HG03175 (cell line): Measurements from ENCODE around the gene ERBB4.

Experiments used
- ATAC-seq: cut with Tn5 transposase; IDR thresholded peaks from one replicate; pipeline ENCODE4 v1.9.1; 2021; ENCODE audit warnings: mild to moderate bottlenecking, moderate library complexity; ENCODE audit not compliant: unreplicated experiment

Gene ERBB4

GRCh38 chr2:212097001-212097400 is 441.6 kb downstream of the ERBB4 start:
- ATAC-seq, result no peak

GRCh38 chr2:212089873-212090272 is 448.7 kb downstream of the ERBB4 start:
- ATAC-seq, result no peak

GRCh38 chr2:212088353-212088752 is 450.2 kb downstream of the ERBB4 start:
- peak; percentile 51 for ATAC-seq

GRCh38 chr2:212083492-212083891 is 455.1 kb downstream of the ERBB4 start:
- no peak for ATAC-seq

GRCh38 chr2:212078103-212078502 is 460.5 kb downstream of the ERBB4 start:
- ATAC-seq, result peak; percentile 66

GRCh38 chr2:212076456-212076855 is 462.1 kb downstream of the ERBB4 start:
- ATAC-seq, result peak; percentile 41

GRCh38 chr2:212073360-212073759 is 465.2 kb downstream of the ERBB4 start:
- no peak for ATAC-seq

- no peak for ATAC-seq
Measured at GRCh38 chr2:212066546-212066945, 472.1 kb downstream of the ERBB4 start.

- ATAC-seq, result no peak
Measured at GRCh38 chr2:212064318-212064717, 474.3 kb downstream of the ERBB4 start.

- ATAC-seq, result peak; percentile 80
Measured at GRCh38 chr2:212052412-212053159, 486.0 kb downstream of the ERBB4 start.

- no peak for ATAC-seq
Measured at GRCh38 chr2:212050871-212051270, 487.7 kb downstream of the ERBB4 start.

GRCh38 chr2:212042562-212042961 is 496.0 kb downstream of the ERBB4 start:
- ATAC-seq, result no peak

GRCh38 chr2:212037062-212037461 is 501.5 kb downstream of the ERBB4 start:
- no peak for ATAC-seq

- ATAC-seq, result no peak
Measured at GRCh38 chr2:212034841-212035585, 503.6 kb downstream of the ERBB4 start.

GRCh38 chr2:212033888-212034287 is 504.7 kb downstream of the ERBB4 start:
- ATAC-seq, result no peak

GRCh38 chr2:212032536-212033219 is 505.9 kb downstream of the ERBB4 start:
- no peak for ATAC-seq

- no peak for ATAC-seq
Measured at GRCh38 chr2:212032032-212032431, 506.6 kb downstream of the ERBB4 start.

GRCh38 chr2:212030709-212031108 is 507.9 kb downstream of the ERBB4 start:
- ATAC-seq, result no peak

GRCh38 chr2:212028798-212029394 is 509.7 kb downstream of the ERBB4 start:
- no peak for ATAC-seq

GRCh38 chr2:212027681-212028628 is 510.6 kb downstream of the ERBB4 start:
- ATAC-seq, result no peak
